Pancreas (tissue), 10 donors: ENCODE results near the gene ALDOC. TPM values are rescaled to one million over a fixed set of nuclear protein-coding genes. Genes with fewer than 3 reads are reported as not detected.
"Not testable (repeated sequence)": the region's sequence is repeated elsewhere in the genome, so short reads cannot be mapped to it uniquely, and the experiment has no call there.

ENCODE experiments used
- ATAC-seq, 4 donors: fragments of 200-7000 bp; cut with Tn5 transposase; one replicate each; pipeline versions ENCODE4 v1.8.0 to v1.9.1; 2020; ENCODE audit warnings: mild to moderate bottlenecking in 4 of 4, moderate library complexity in 4 of 4
- DNase-seq, 6 donors: peaks; one replicate each; pipeline ENCODE4 v3.0.0-alpha.2; 2020
- FAIRE-seq: peaks from 2 replicates; lab custom pipeline; 2012; peaks lifted over from hg19 to GRCh38; lab: Jason Lieb, UNC
- H3K27ac ChIP-seq, 4 donors: fragments of 200-600 bp; sonication (generic); 1 replicate in 3 of 4; 2 replicates in 1 of 4; pipeline versions ENCODE4 v1.5.0 to v1.8.0; 2020
- H3K27me3 ChIP-seq, 4 donors: fragments of 200-600 bp; one replicate each; pipeline ENCODE4 v1.8.0; 2021
- H3K36me3 ChIP-seq, 3 donors: fragments of 200-600 bp; sonication (generic) in 1 of 3; one replicate each; pipeline versions ENCODE4 v1.5.0 to v1.8.0; 2020 to 2021
- H3K4me1 ChIP-seq, 3 donors: fragments of 200-600 bp; one replicate each; pipeline ENCODE4 v1.8.0; 2021
- H3K4me3 ChIP-seq, 4 donors: fragments of 200-600 bp; sonication (generic) in 2 of 4; one replicate each; pipeline versions ENCODE4 v1.5.0 to v1.8.0; 2020 to 2021
- H3K9me3 ChIP-seq, 4 donors: fragments of 200-600 bp; one replicate each; pipeline ENCODE4 v1.8.0; 2021
- CTCF ChIP-seq, 4 donors: fragments of 200-600 bp; sonication (generic) in 3 of 4; IDR thresholded peaks; one replicate each; pipeline versions ENCODE4 v1.5.0 to v1.8.0; 2021; ENCODE audit warnings: antibody characterized with exemption in 4 of 4
- WGBS, 2 donors: extraction: QIAGEN DNeasy Blood & Tissue Kit; methylation state at CpG; one replicate each; pipeline ENCODE4 v1.1.7; 2013; 5-methylcytosine and 5-hydroxymethylcytosine counted together
- intact Hi-C, 3 donors: fragments of 100-400 bp; cut with DNase I; formaldehyde crosslinking; loops; one replicate each; pipeline versions ENCODE4 v1.11.1 to v1.14.2; 2022
- polyA plus RNA-seq, 2 donors: library from polyadenylated mRNA; stranded (reverse); fragments of 200-250 nt; gene quantifications; one replicate each; pipeline ENCODE4 v1.2.3, GENCODE V29; 2013
- total RNA-seq, 6 donors: library from RNA; stranded (reverse); fragmentation: NEBNext Ultra II Directional in 4 of 6; extraction: Animal tissue kit (Norgen Biotek cat#: 25700) in 4 of 6; gene quantifications; one replicate each; pipeline versions ENCODE4 v1.2.1 to v1.2.4, GENCODE V29; 2021 to 2023
- donor health status: healthy with polysubstance abuse.
- donor health status: DM: no; HTN: no; CAD: no; lungs with moderate emphysema.
- donor health status: DM: no; HTN: no; CAD: no.
- donor health status: control.
- donor health status: control.
- donor health status: Bipolar disorder and iron deficiency.
- donor health status: DM: yes; HTN: yes; CAD: no.
- donor health status: DM: no; HTN: no; CAD: no.
- donor health status: DM: no; HTN: no; CAD: no.
- donor health status: DM: yes; HTN: yes; CAD: no.

Gene ALDOC
- total and polyA plus RNA-seq, 8 donors, result 0.69 to 8.4 (median 2.3) TPM

GRCh38 chr17:28577466-28577824 is 750 bp upstream of the ALDOC start:
- H3K27ac ChIP-seq, result no peak overlapping the region
- FAIRE-seq, result no peak
- no peaks in the 10 kb centered on the region for H3K36me3 ChIP-seq
- intact Hi-C loops, result no loop called here
- WGBS, 2 donors, result 95 to 97% methylated on average over 3 of the region's 3 CpGs
- H3K4me3 ChIP-seq, result no peak overlapping the region
- H3K4me1 ChIP-seq, result peaks cover 0 to 3% (median 0%) of the 10 kb centered on the region in 3 donors
- ATAC-seq, result no peak
- DNase-seq, result no peak
- TF ChIP-seq CTCF (IDR thresholded peaks at IDR 0.05), result no peak
- H3K27me3 ChIP-seq, result no peaks in the 10 kb centered on the region
- no peaks in the 10 kb centered on the region for H3K9me3 ChIP-seq

GRCh38 chr17:28576016-28576415 is 679 bp downstream of the ALDOC start:
- H3K4me1 ChIP-seq, H3K27ac ChIP-seq, DNase-seq, FAIRE-seq, H3K27me3 ChIP-seq, intact Hi-C loops, H3K36me3 ChIP-seq, H3K4me3 ChIP-seq, ATAC-seq, H3K9me3 ChIP-seq: not testable (repeated sequence)
- 71 to 79% methylated on average over 3 of the region's 3 CpGs for WGBS, 2 donors

GRCh38 chr17:28575126-28575795 is 1.4 kb downstream of the ALDOC start:
- intact Hi-C loops, result no loop called here
- no peak for DNase-seq
- H3K4me3 ChIP-seq, result no peak overlapping the region
- H3K36me3 ChIP-seq, result no peaks in the 10 kb centered on the region
- TF ChIP-seq CTCF (IDR thresholded peaks at IDR 0.05), result no peak
- no peak overlapping the region for H3K27ac ChIP-seq
- ATAC-seq, result no peak
- 88 to 92% methylated on average over 14 of the region's 14 CpGs for WGBS, 2 donors
- FAIRE-seq, result no peak
- peaks cover 3 to 12% (median 4%) of the 10 kb centered on the region in 3 donors for H3K4me1 ChIP-seq
- no peaks in the 10 kb centered on the region for H3K9me3 ChIP-seq
- H3K27me3 ChIP-seq, result no peaks in the 10 kb centered on the region

GRCh38 chr17:28574526-28574925 is 2.2 kb downstream of the ALDOC start:
- Histone ChIP-seq H3K4me3 (no peak overlapping the region), H3K9me3 (no peaks in the 10 kb centered on the region), H3K27me3 (no peaks in the 10 kb centered on the region), H3K36me3 (no peaks in the 10 kb centered on the region), H3K4me1 (peaks cover 6 to 19% (median 9%) of the 10 kb centered on the region in 3 donors), H3K27ac (no peak overlapping the region)
- intact Hi-C loops, result no loop called here
- no peak for DNase-seq
- FAIRE-seq, result no peak
- WGBS, 2 donors, result 63 to 79% methylated on average over 7 of the region's 7 CpGs
- TF ChIP-seq CTCF (IDR thresholded peaks at IDR 0.05), result no peak
- ATAC-seq, result no peak

- no peaks in the 10 kb centered on the region for H3K9me3 ChIP-seq
- ATAC-seq, result no peak
- H3K27ac ChIP-seq, result no peak overlapping the region
- no peak for TF ChIP-seq CTCF (IDR thresholded peaks at IDR 0.05)
- no peak overlapping the region for H3K4me3 ChIP-seq
- H3K4me1 ChIP-seq, result peaks cover 6 to 19% (median 9%) of the 10 kb centered on the region in 3 donors
- intact Hi-C loops, result no loop called here
- no peaks in the 10 kb centered on the region for H3K27me3 ChIP-seq
- no peak for FAIRE-seq
- H3K36me3 ChIP-seq, result no peaks in the 10 kb centered on the region
- peak in 1 of 6 donors; percentile 46 for DNase-seq
- 86 to 95% methylated on average over 6 of the region's 6 CpGs for WGBS, 2 donors
Observed at GRCh38 chr17:28573966-28574480, 2.7 kb downstream of the ALDOC start.
